Activated CD4-positive, alpha-beta T cell treated with anti-CD3 and anti-CD28 coated beads, Interleukin-2, amount 10 ng/mL, durations not matched to agents 24 days and 14 days (primary cell): ENCODE measurements around the gene NINL. TPM values are rescaled to one million over a fixed set of nuclear protein-coding genes. Genes with fewer than 3 reads are reported as not detected.
A peak's percentile ranks its signal among the peaks of the same experiment; 100 is the strongest.

Experiments
- DNase-seq: peaks from one replicate; pipeline ENCODE4 v3.0.0; 2022
- H3K27ac Mint-ChIP-seq: one replicate; pipeline ENCODE4 v1.8.0; 2022; ENCODE audit warnings: mild to moderate bottlenecking, mixed read lengths
- H3K27me3 Mint-ChIP-seq: one replicate; pipeline ENCODE4 v1.8.0; 2022; ENCODE audit warnings: mixed read lengths
- H3K36me3 Mint-ChIP-seq: one replicate; pipeline ENCODE4 v1.8.0; 2022; ENCODE audit warnings: low read depth, mild to moderate bottlenecking, mixed read lengths
- H3K4me1 Mint-ChIP-seq: one replicate; pipeline ENCODE4 v1.8.0; 2021; ENCODE audit warnings: mixed read lengths
- H3K4me3 Mint-ChIP-seq: one replicate; pipeline ENCODE4 v1.8.0; 2022; ENCODE audit warnings: mild to moderate bottlenecking, moderate library complexity, mixed read lengths
- H3K9me3 Mint-ChIP-seq: one replicate; pipeline ENCODE4 v1.8.0; 2021; ENCODE audit warnings: mixed read lengths
- intact Hi-C: fragments of 100-400 bp; cut with micrococcal nuclease; formaldehyde crosslinking; loops from one replicate; pipeline ENCODE4 v1.15.1; 2023
- total RNA-seq: library from RNA; stranded (reverse); gene quantifications from 2 replicates; pipeline ENCODE4 v1.2.3, GENCODE V29; 2022

NINL gene
- total RNA-seq, 1 donor from 2014 or later, result 3.0 TPM

DNA sequence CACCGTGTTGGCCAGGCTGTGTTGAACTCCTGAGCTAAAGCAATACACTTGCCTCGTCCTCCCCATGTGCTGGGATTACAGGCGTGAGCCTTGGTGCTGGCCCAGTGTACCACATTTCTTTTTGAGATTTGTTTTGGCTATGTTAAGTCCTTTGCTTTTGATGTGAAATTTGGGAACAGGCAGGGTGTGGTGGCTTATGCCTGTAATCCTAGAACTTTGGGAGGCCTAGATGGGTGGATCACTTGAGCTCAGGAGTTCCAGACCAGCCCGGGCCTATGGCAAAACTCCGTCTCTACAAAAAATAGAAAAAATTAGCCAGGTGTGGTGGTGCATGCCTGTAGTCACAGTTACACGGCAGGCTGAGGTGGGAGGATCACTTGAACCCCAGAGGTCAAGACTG lies 137.7 kb downstream of the NINL start:
- H3K9me3 Mint-ChIP-seq, result no peaks in the 10 kb centered on the region
- H3K27me3 Mint-ChIP-seq, result no peaks in the 10 kb centered on the region
- peaks cover 40% of the 10 kb centered on the region for H3K36me3 Mint-ChIP-seq
- no peak overlapping the region for H3K27ac Mint-ChIP-seq
- DNase-seq, result no peak
- intact Hi-C loops, result no loop called here
- H3K4me3 Mint-ChIP-seq, result no peak overlapping the region
- no peaks in the 10 kb centered on the region for H3K4me1 Mint-ChIP-seq

DNA sequence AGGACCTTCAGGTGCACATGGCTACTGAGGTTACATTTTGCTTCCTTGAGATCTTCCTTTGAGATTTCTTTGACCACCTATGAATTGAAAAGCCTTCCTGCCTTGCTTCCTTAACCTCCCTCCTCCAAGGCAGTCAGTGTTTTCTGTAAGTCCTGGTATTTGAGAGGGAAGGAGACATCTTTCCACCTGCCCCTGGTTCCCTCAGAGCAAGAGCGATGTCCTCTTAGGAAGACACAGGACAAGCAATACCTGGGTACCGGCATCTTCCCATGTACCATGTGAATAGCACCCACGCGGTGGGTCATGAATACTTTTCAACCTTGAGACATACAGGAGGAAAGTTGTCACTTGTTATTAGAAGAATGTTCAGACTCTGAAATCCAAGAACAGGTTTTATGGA lies 140.8 kb downstream of the NINL start:
- no peak for DNase-seq
- peaks cover 43% of the 10 kb centered on the region for H3K36me3 Mint-ChIP-seq
- H3K27ac Mint-ChIP-seq, result no peak overlapping the region
- H3K9me3 Mint-ChIP-seq, result no peaks in the 10 kb centered on the region
- H3K4me3 Mint-ChIP-seq, result no peak overlapping the region
- H3K4me1 Mint-ChIP-seq, result no peaks in the 10 kb centered on the region
- no peaks in the 10 kb centered on the region for H3K27me3 Mint-ChIP-seq
- intact Hi-C loops, result no loop called here

- no peaks in the 10 kb centered on the region for H3K9me3 Mint-ChIP-seq
- H3K27ac Mint-ChIP-seq, result no peak overlapping the region
- DNase-seq, result no peak
- no peak overlapping the region for H3K4me3 Mint-ChIP-seq
- peaks cover 28% of the 10 kb centered on the region for H3K36me3 Mint-ChIP-seq
- H3K27me3 Mint-ChIP-seq, result no peaks in the 10 kb centered on the region
- intact Hi-C loops, result no loop called here
- H3K4me1 Mint-ChIP-seq, result no peaks in the 10 kb centered on the region
These were observed 146.0 kb downstream of the NINL start for GRCh38 chr20:25439328-25439727.

DNA sequence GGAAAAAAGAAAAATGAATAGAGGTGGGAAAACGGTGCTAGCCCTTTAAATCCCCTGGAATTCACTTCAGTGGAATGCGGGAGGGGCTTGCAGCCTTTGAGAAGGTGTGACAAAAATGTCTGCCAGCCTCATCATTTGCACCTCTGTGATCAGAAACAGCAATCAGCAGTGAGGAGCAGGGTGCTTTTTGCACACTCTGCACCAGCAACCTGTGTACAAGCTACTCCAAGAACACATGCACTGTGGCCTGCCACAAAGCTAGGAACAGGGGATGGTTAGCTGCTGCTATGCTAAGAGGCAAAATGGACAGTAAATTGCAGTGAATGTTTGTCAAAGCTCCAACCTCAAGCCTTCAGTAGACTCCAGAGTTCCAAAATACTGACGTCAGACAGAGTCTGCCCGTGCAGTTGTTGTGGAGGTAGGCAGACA lies 148.2 kb downstream of the NINL start:
- Mint-ChIP-seq H3K27me3 (no peaks in the 10 kb centered on the region), H3K27ac (no peak overlapping the region), H3K36me3 (peaks cover 29% of the 10 kb centered on the region), H3K4me1 (peaks cover 3% of the 10 kb centered on the region), H3K4me3 (no peak overlapping the region), H3K9me3 (no peaks in the 10 kb centered on the region)
- intact Hi-C loops, result no loop called here
- DNase-seq, result no peak

GRCh38 chr20:25424536-25424935 lies 160.8 kb downstream of the NINL start:
- no peak overlapping the region for H3K27ac Mint-ChIP-seq
- no peak overlapping the region for H3K4me3 Mint-ChIP-seq
- H3K36me3 Mint-ChIP-seq, result peaks cover 50% of the 10 kb centered on the region
- no peak for DNase-seq
- peaks cover 10% of the 10 kb centered on the region for H3K4me1 Mint-ChIP-seq
- H3K27me3 Mint-ChIP-seq, result no peaks in the 10 kb centered on the region
- intact Hi-C loops, result loop anchor here (1.0 kb wide), 1 partner anchor 10 kb away; no protein-coding TSS in a partner anchor
- no peaks in the 10 kb centered on the region for H3K9me3 Mint-ChIP-seq

DNA sequence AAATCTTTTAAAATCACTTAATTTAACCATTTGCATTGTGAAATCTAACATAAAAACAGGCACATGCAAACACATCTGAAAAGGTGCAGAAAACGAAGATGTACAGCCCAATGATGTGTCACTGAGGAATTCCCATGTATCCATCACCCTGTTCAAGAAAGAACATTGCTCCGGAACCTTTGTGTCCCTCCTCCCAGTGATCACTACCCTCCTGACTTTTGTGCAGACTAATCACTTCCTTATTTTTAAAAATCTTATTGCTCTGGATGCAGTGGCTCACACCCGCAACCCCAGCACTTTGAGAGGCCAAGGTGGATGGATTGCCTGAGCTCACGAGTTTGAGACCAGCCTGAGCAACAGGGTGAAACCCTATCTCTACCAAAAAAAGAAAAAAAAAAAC lies 163.3 kb downstream of the NINL start:
- no peaks in the 10 kb centered on the region for H3K27me3 Mint-ChIP-seq
- no peaks in the 10 kb centered on the region for H3K9me3 Mint-ChIP-seq
- DNase-seq, result no peak
- no peak overlapping the region for H3K4me3 Mint-ChIP-seq
- H3K27ac Mint-ChIP-seq, result no peak overlapping the region
- peaks cover 14% of the 10 kb centered on the region for H3K4me1 Mint-ChIP-seq
- H3K36me3 Mint-ChIP-seq, result peaks cover 39% of the 10 kb centered on the region
- intact Hi-C loops, result no loop called here

GRCh38 chr20:25421102-25421501 lies 164.2 kb downstream of the NINL start:
- no peaks in the 10 kb centered on the region for H3K27me3 Mint-ChIP-seq
- DNase-seq, result no peak
- H3K27ac Mint-ChIP-seq, result no peak overlapping the region
- H3K36me3 Mint-ChIP-seq, result peaks cover 32% of the 10 kb centered on the region
- peaks cover 14% of the 10 kb centered on the region for H3K4me1 Mint-ChIP-seq
- no peaks in the 10 kb centered on the region for H3K9me3 Mint-ChIP-seq
- H3K4me3 Mint-ChIP-seq, result no peak overlapping the region
- intact Hi-C loops, result no loop called here

DNA sequence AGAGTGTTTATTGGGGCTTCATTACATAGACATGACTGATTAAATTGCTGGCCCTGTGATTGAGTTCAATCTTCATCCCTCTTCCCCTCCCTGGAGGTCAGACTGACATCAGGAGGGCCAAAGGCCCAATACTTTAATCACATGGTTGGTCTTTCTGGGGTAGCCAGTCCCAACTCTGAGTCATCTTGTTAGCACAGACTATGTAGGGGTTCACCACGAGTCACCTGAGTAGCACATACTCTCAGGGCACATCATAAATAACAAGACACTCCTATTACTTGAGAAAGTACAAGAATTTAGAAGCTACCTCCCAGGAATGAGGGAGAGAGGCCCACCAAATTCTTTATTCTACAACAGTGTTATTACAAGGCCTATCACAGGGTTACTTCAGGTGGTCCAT lies 166.6 kb downstream of the NINL start:
- Mint-ChIP-seq H3K27ac (peak overlapping the region; percentile 50), H3K4me3 (no peak overlapping the region), H3K27me3 (no peaks in the 10 kb centered on the region), H3K4me1 (peaks cover 7% of the 10 kb centered on the region), H3K9me3 (no peaks in the 10 kb centered on the region), H3K36me3 (peaks cover 22% of the 10 kb centered on the region)
- intact Hi-C loops, result no loop called here
- DNase-seq, result no peak

GRCh38 chr20:25408890-25409289 lies 176.4 kb downstream of the NINL start:
- peaks cover 19% of the 10 kb centered on the region for H3K4me1 Mint-ChIP-seq
- H3K27me3 Mint-ChIP-seq, result no peaks in the 10 kb centered on the region
- peaks cover 14% of the 10 kb centered on the region for H3K36me3 Mint-ChIP-seq
- peaks cover 3% of the 10 kb centered on the region for H3K9me3 Mint-ChIP-seq
- no peak for DNase-seq
- intact Hi-C loops, result loop anchor here (5.0 kb wide), 2 partner anchors 162 to 213 kb away; partner anchors contain the start of genes NANP and PYGB
- H3K4me3 Mint-ChIP-seq, result peak overlapping the region; percentile 90
- H3K27ac Mint-ChIP-seq, result peak overlapping the region; percentile 7

- peaks cover 13% of the 10 kb centered on the region for H3K36me3 Mint-ChIP-seq
- H3K9me3 Mint-ChIP-seq, result peaks cover 8% of the 10 kb centered on the region
- DNase-seq, result no peak
- peak overlapping the region; percentile 95 for H3K27ac Mint-ChIP-seq
- peaks cover 19% of the 10 kb centered on the region for H3K4me1 Mint-ChIP-seq
- peak overlapping the region; percentile 90 for H3K4me3 Mint-ChIP-seq
- intact Hi-C loops, result loop anchor here (5.0 kb wide), 2 partner anchors 161 to 214 kb away; partner anchors contain the start of genes NANP and PYGB
- no peaks in the 10 kb centered on the region for H3K27me3 Mint-ChIP-seq
These were observed 177.2 kb downstream of the NINL start for GRCh38 chr20:25408170-25408547.

GRCh38 chr20:25407311-25408169 lies 177.8 kb downstream of the NINL start, which contains the start of gene GINS1:
Gene GINS1, plus strand, starts transcription at chr20:25407673. Its CDS starts 148 bp downstream, at chr20:25407821.
- intact Hi-C loops, result loop anchor here (1.0 to 5.0 kb wide), 6 partner anchors 17 to 458 kb away; partner anchors contain the start of genes ABHD12, CST7, NANP and PYGB
- peak; percentile 96 for DNase-seq
- peak within 1 kb of the TSS; percentile 90 for H3K4me3 Mint-ChIP-seq
- peak within 1 kb of the TSS; percentile 95 for H3K27ac Mint-ChIP-seq
- H3K36me3 Mint-ChIP-seq, result peaks cover 11% of the 10 kb centered on the region
- H3K9me3 Mint-ChIP-seq, result peaks cover 9% of the 10 kb centered on the region
- no peaks in the 10 kb centered on the region for H3K27me3 Mint-ChIP-seq
- H3K4me1 Mint-ChIP-seq, result peaks cover 19% of the 10 kb centered on the region

Other genes starting within 250 kb of the NINL start
- gene ABHD12, start 194.7 kb downstream of the NINL start, total RNA-seq, result 28.7 and 30.0 TPM in 2 replicates
- gene GINS1, start 177.9 kb downstream of the NINL start, total RNA-seq, result 43.0 and 43.2 TPM in 2 replicates
- gene NANP, start 38.5 kb upstream of the NINL start, total RNA-seq, result 10.0 TPM in 2 replicates
- gene ZNF337, start 111.3 kb upstream of the NINL start, total RNA-seq, result 15.7 and 16.1 TPM in 2 replicates